Femur (tissue), 1 donor: Measurements from ENCODE around the gene TMPRSS7.
A peak's percentile ranks its signal among the peaks of the same experiment; 100 is the strongest.

ENCODE experiments used
- DNase-seq: peaks from one replicate; pipeline ENCODE4 v3.0.0-alpha.2; 2017

The TMPRSS7 gene

DNA sequence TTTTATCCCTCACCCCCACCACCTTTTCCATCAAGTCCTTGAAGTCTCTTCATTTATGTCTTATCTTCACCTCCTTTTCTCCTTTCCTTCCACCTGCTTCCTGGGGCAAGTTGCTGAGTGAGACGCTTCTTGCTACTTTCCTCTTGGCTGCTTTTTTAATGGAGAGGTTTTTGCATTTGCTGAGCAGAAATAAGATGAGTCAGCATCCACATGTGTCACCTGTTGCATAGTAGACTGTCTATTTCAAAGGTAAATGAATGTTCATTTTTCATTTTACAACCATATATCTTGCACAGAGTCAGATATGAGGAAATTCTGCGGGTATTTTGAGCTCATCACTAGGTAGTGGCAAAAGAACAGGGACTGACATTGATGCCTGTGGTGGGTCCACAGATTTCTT is 70.2 kb downstream of the TMPRSS7 start:
- DNase-seq: no peak

DNA sequence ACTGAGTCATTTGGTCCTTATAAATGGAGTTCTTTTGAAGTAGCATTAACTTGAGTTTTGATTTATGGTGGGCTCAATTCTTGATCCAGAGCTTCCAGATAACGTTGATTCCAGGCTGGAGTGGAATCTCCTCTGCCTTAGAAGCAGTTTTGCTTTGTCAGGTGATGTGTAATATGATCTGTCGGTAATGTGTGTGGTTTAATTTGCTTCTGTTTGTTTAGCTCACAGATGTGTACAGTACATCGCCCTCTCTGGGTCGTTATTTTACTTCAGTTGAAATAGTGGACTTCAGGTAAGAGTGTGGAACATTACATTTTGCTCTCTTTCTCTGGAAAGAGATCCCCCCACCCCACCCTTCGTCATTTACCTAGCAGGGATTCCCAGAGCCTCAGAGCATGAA is 74.8 kb downstream of the TMPRSS7 start:
- no peak for DNase-seq

DNA sequence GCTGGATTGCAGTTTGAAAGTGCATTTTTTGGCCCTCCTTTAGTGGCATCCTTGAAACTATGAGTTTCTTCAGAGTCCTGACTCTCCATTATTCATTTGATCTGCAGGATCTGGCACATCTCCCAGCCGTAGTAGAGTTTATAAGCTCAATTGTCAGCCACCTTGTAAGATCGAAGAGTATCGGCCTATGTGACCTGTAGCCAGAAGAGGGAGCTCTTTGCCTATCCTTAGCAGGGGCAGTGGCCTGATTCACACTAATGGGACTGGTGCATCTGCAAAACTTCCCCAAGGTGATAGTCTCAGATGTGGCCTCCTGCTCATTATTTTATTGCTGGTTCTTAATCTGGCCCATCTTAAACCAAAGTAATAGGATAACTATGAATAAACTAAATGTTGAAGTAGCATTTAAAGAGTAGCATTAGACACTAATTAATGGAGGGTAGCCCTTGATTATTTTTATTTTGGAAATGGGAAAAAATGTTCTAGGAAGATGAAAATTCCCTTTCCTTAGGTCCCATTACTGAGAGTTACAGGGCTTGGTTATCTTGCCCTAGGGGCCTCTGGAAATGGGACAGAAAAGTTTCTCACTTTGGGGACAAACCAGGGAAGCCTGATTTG is 77.4 kb downstream of the TMPRSS7 start:
- peak; percentile 51 for DNase-seq

DNA sequence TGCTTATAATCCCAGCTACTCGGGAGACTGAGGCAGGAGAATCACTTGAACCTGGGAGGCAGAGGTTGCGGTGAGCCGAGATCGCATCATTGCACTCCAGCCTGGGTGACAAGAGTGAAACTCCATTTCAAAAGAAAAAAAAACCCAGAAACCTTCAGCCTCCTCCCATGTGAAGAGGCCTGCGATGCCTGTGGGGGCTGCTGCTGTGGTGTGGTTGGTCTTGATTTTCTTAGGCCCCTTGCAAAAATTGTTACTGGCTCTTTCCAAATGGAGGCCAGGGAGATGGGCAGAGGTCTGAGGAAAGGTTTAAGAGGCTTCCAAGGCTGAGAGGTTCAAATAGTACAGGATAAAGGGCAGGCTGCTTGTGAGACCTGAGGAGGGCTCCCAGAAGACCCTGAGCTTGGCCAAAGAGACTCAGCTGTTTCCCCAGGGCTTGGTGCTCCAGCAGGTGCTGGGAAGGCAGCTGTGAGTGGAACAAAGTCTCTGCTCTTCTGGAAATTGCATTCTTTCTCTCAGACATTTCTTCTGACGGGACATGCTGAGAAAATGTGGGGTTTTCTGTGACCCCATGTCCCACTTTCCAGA is 80.1 kb downstream of the TMPRSS7 start:
- peak; percentile 38 for DNase-seq

DNA sequence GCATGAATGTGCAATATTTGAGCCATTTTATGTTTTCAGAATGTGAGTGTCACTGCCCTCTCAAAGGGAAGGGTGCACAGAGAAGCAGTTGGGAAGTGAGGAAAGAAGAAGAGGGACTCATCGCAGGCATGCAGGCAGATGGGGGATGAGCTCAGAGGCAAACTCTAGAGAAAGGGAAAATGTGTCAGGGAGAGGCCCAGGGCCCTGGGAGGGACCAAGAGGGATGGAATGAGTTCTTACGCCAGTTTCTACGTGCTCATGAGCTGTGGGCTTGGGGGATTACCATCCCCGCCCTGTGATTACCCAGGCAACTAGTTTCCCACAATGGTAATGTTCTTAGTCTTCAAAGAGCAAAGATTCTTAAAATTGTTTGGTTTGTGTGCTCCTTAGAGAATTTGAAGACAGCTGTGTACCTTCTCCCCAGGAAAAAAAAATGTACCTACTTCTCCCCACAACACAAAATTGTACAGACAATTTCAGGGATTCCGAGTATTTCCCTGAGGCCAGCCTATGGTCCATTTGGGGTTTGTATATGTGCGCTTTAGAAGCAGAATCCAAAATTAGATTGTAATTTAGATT is 80.7 kb downstream of the TMPRSS7 start:
- DNase-seq: peak; percentile 31

DNA sequence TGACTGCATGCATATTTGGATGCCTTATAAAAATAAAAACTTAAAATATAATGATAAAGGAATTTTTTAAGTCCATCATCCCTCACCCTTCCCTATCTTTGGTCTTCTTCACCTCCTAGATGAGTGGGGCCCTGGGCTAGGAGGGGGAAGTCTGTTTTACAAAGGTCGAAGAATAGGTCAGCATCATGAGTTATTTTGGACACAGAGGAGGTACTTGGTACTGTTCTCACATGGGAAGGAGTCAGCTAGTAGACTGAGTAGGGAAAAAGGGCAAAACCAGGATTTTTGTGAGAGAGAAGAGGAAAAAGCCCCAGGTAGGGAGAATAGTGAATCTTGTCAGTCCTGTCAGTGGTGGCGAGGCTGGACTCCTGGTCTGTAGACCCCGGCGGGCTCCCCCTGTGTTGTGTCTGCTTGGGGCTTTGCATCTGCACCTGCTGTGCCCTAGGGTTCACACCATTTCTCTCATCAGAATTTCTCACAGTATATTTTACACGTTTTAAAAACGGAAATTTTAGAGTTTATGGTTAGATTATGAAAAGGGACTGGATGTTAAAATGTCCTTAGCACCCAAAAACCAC is 81.4 kb downstream of the TMPRSS7 start:
- no peak for DNase-seq

DNA sequence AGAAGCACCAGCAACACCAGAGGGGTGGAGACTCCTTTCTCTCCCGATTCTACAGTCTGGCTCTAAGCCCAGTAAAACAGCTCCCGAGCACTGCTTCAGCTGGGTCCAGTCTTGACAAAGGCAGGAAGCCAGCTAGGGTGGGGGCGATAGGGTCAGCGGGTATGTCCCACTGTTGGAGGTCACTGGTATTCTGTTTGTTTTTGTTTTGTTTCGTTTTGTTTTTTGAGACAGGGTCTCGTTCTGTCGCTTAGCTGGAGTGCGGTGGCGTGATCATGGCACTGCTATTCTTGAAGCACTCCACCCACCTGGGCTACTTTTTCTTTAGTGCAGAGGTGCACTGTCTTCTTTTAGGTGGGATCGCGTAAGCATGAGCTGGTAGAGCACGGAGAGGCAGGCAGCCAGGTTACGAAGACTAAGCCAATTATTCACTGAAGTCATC is 82.2 kb downstream of the TMPRSS7 start:
- DNase-seq: no peak

DNA sequence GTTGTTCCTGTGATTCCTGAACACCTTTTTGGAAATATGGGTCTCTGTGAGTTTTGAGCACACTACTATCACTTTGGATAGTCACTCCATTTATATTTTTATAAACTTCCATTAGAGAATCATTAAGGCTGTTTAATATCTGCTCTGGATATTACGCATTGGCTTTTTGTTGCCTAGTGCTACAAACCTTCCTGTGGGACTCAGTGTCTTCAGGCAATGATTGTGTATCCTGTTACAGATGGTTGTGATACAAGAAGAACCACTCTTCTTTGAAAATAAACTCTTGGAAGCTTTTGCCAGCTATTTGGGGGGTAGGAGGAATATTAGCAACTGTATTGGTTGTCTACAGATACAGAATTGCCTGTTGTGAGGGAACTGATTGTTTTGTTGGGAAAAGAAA is 82.9 kb downstream of the TMPRSS7 start:
- DNase-seq: no peak

DNA sequence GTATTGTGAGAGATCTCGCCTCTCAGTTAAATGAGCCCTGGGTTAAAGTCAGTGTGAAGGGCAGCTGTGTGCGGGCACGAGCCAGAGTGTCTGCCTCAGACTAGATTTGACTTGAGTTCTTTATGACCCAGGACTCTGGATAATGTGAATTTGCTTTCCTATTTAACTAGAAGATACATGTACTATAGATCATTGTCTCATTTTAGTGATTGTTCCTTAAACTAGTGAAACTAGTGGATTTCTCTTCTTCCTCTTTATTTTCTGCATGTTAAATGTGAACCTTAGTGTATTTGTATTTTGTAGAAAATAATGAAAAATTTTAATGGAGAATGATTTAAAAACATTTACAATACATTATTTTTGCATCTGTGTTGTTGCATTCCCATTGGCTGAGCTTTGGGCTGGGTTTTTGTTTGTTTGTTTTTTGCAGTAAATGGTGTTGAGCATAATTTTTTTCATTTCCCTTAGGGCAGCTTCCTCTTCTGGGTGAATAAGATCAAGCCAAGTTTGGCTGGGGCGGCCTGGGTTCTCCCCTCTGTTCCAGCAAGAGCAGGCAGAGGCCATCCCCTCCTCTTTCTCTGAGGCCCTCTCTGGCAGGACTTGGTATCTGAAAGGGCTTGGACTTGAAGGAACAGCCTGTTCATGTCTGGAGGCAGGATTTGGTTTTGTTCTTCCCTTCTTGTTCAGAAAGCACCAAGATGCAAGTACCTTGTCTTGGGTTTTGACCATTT is 83.5 kb downstream of the TMPRSS7 start:
- DNase-seq: no peak

DNA sequence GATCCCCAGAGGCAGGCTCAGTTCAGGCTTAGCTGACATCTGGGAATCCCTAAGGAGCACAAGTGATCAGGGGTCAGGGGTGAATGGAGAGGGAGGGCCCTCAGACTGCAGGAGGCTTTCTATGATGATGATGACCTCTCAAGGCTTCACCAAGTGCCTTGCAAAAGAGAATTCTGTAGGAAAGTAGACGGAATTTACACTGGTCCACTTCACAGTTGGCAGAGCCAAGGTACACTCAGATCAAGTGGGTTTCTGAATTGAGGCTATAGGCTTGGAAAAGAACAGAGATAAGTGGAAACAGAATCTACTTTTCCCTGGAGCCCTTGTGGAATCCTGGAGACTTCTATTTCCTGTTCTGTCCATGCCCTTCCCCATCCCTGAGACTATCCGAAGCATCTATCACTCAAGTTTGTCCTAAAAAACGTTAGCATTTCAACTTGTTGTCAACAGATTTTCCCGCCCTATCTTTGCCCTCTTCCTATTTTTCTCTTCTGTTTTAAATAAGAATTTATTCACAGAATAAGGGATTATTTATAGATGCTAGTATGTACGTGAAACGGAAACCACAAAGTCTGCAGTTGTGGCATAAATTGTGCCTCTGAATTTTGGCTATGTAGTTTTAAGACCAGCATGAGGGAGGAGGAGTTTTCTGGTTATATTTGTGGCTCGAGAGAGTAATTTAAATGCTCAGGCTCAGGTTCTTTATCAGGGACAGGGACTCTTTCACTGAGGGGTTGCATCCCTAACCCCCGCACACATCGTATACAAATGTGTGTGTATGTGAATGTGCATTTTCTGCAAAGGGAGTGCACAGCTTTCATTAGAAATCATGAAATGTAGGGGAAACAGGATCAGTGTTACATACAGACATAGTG is 85.7 kb downstream of the TMPRSS7 start:
- no peak for DNase-seq

DNA sequence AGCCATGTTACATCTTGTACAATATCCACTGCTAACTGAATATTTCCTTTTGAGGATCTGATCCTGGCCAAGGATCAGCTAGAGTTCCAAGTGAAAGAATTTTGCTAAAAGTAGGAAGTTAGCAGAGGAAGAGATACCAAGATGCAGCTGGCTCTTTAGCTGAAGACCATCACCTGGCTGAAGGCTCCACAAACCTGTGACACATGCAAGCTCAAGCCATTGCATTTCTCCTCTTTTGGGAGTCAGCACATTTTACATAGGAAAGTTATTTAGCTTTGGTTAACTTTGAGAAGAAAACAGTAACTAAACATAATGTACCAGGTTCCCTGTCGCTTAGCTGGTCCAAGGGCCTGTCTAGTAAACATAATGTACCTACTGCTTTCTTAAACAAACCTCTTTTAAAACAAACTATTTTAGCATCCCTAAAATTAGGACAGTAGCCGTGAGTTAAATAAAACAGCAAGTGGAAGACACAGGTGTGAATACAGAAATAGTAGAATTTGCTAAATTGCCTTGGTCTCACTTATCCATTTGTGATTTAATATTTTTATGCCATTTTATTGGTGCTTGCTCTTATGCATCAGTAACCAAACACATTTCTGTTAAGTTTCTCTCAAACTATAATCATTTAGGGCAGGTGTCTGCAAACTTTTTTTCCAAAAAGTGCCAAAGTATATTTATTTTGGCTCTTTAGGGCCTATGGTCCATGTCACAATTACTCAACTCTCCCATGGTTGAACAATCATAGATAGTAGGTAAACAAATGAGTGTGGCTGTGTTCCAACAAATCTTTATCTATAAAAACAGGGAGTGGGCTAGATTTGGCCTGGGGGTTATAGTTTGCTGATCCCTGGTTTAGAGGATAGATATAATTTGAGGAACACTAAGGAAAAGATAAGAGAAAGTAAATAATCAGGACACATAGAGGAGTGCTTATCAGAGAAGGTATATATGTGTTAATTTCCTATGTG is 87.3 kb downstream of the TMPRSS7 start:
- no peak for DNase-seq

DNA sequence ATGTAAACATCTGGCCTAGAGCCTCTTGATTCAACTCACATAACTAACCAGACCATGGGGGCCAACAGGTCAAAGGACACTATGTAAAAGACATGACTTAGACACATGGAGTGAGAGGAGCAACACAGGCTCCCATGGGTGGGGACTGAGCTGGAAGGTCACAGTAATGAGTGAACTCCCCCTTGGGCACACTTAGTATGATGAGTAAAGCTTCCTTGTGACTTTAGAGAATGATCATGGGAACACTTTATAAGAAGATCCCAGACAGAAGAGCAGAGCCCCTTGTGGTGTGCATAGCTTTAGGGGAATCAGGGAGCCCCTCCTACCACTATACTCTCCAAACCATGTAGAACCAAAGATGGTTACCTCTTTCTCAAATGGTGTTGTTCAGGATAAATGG is 88.3 kb downstream of the TMPRSS7 start:
- DNase-seq: no peak

DNA sequence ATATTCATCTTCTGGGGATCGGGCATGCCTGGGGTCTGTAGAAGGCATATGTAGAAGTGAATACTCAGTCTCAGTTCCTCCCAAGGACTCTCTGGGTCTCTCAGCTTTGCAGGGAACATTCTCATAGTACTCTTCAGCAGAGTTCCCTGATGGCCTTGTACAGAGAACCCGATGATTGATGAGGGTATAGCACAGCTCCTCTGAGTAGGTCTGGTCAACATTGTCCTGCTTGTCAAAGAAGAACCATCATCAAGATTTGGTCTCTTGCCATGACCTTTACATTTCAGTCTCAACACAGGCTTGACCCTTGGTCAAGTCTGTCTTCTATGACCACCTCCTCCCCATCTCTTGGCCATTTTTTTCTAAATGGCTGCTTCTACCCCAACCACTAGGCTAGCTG is 89.0 kb downstream of the TMPRSS7 start:
- DNase-seq: no peak

DNA sequence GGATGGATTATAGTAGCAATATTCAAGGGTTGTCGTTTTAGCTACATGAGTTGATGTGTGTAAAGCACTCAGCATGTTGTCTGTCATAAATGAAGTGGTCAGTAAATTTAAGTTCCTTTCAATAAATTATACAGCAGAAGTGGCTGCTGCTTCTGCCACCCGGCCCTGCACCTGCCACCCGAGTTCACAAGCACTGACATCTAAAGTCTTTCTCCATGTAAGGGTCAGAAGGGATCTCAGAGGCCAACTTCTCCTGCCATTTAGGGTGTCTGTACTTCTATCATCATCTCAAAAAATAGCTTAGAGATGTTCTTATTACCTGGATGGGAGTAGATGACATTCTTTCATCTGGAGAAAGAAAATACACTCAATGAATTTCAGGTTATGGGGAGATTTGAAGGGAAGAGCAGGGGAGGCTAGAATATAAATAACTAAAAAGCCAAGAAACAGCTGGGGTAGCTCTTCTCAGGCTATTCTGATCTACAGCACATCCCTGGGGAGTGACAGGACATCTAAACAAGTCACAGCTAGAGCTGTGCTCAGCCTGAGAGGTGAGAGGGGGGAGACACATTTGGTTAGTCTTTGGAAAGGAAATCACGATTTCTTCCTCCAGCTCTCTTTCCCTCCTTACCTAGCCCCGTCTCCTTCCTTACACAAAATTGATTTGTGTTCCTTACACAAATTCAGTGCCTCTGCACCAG is 90.5 kb downstream of the TMPRSS7 start:
- no peak for DNase-seq

DNA sequence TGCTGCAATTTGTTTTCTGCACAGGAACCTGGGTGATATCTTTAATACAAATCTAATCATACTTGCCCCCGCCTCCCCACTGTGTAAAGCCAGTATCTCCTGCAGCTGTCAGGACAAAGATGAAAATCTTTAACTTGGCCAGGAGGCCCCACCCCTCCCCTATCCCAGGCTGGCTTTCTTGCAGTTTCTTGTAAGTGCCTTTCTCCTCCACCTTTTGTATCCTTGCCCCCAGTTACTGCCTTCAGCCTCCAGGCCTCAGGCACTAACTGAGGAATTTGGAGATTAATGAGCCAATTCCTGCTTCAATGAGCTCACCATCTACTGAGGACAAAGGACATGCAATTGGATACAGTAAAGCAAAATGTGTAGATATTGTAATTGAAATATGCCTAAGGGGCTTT is 92.0 kb downstream of the TMPRSS7 start:
- no peak for DNase-seq

DNA sequence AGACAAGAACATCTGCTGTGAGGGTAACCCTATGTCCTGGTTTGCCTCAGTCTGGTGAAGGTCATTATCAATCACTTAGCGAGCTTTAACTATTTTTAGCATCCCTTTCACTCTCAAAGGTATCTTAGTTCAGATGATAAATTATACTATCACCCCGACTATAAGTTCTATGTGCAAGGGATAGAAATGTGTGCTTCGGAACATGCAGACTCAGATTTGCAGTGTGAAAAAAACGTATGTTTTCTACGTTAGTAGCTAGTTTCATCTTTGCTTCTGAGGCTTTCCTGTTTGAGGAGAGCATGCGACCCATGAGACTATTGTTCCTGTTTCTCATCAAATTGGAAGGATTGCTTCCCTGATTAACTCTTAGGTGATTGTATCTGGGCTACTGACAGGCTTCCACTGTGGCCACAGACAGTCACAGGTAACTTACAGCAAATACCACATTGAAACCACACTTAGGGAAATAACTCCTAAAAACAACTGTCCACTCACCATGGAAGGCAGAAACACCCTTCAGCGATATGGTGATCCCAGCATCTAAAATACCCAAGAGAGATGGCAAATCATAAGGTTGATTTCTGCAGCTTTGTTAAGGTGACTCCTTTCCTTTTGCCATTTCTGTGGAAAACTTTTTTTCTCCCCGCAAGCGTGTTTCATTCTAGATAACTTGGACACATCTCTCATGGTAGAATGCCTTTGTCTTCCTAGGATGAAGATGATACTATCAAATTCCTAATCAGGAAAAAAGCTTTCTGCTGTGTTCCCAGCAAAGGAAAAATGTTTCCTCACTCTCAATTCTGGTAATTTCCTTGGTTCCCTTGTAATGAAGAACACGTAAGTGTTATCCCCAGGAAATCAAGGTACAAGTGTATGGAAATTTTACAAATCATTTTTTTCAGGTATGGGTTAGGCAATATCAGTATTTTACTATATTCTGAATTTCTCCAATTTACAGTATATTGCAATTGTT is 93.3 kb downstream of the TMPRSS7 start:
- DNase-seq: no peak

DNA sequence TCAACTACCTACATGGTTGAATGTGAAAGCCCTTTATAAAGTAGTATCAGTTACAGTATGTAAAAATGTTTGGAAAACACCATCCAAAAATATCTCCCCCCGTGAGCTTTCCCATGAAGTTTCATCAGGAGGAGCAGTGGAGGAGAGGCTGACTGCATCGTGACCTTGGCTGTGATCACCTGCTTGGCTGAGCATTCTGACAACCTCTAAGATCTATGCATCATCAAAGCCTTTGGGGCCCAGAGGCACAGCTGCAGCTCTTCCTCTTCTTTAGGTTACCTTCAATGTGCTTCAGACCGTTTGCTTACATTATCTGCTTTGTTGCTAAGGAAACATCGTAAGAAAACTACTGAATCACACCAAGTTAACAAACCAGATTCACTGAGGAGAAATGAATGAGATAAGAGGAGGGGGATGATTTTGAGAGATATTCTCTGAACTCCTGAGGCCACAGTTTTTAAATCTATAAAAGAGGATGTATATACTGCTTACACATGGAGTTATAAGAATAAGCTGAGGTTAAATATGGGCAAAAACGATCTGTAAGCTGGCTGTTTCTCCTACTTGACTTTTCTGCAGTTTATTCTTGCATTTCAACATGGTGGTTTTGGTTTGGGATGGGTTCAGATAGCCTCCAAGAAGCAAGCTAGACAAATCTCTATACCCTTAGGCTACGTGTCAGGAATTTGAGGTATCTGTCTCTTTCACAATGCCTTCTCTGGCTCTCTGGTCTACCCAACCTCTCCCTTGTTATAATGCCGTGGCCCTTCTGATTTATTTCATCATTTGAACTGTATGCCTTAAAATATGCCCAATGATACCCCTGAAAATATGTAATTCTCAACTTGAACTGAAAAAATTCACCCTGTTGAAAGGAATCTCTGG is 94.5 kb downstream of the TMPRSS7 start:
- DNase-seq: peak; percentile 43

DNA sequence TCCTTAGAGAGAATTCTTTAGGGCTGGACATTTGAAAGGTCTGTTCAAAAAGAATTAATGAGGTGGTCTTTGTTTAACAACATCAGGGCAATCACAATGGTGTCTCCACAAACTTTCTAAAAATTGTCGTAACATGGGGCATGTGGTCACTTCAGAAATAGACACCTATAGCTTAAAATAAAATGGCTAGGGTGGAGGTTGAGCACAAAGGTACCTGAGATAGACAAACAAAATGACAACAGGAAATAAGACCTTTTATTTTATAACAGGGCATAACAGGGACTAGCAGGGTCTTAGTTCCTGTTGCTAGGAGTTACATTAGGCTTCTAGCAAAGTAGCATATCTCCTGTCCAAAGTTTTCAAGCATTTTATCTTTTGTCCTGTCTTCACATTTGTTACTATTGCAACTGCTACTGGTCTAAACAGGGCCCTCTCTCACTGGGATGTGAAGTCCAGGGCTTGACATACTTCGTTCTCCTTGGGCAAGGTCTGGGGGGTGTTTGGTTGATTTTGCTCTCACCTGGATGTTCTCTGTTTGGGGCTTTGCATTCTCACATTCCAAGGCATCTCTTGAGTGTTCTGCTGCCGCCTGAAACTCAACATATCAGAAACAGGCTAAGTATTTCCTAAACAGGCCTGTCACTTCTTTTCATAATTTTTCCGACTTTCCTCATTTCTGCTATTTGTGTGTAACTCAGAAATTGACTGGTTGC is 95.5 kb downstream of the TMPRSS7 start:
- no peak for DNase-seq
